ENCODE measurements around the gene TBXA2R. TPM values are rescaled to one million over a fixed set of nuclear protein-coding genes. Genes with fewer than 3 reads are reported as not detected.

The TBXA2R gene
- polyA plus RNA-seq, 1 donor (not counting 4 experiments of a cell fraction or from before 2014, with no cell fraction given) = not detected

DNA sequence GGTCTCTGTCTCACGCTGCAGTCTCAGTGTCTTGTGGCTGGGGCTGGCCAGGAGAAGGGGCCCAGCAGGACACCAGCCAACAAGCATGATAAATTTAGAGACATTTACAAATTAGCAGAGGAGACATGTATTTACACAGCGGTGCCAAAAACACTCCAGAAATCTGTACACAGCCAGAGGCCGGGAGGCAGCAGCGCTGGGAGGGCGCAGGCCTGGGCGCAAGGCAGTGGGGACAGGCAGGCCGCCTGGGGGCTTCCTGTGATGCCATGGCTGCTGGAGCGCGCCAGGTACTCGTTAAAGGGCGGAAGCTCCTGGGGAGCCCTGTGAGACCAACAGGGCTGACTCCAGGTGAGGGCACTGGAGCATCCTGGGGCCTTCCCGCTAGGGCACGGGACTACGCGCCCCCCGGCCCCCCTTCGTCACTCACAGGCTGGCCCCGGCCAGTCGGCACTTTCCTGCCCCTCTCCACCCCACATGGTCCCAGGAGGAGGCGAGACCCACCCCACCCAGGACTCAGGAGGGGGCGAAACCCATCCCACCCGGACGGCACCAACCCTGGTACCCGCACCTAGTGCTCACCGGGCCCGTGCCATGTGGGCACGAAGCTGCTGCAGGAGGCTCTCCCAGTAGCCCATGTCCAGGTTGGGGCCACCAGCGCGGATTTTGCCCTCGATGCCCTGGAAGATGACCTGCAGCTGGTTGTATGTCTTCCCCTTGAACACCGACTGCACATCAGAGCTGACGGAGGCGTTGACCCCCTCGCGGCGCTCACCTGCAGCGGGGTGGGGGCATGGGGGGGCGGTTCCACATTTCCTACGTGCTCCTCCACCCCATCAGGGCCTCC is 7.4 kb upstream of the TBXA2R start:
- dilution Hi-C loops (cut with MboI; ENCODE audit: extremely low pct_ligation_motif_present, low sequenced_read_pairs) = no loop called here
- H3K79me2 ChIP-seq (ENCODE audit: control insufficient read depth, insufficient read depth, low read length) = no peaks in the 10 kb centered on the region
- H3K4me3 ChIP-seq (ENCODE audit: control insufficient read depth in 2 of 3, extremely low read depth in 1 of 3, insufficient read depth in 2 of 3, low read depth in 1 of 3, low read length in 3 of 3) = no peak overlapping the region
- no peaks in the 10 kb centered on the region for H4K20me1 ChIP-seq (ENCODE audit: control insufficient read depth, extremely low read depth, insufficient read depth, low read length)
- H3K36me3 ChIP-seq (ENCODE audit: control insufficient read depth in 2 of 2, extremely low read depth in 1 of 2, insufficient read depth in 2 of 2, low read length in 2 of 2) = peaks cover 9 to 11% of the 10 kb centered on the region in 2 experiments
- no peaks in the 10 kb centered on the region for H3K9me1 ChIP-seq (ENCODE audit: control insufficient read depth, extremely low read depth, insufficient read depth, low read length)
- H2AFZ ChIP-seq (ENCODE audit: control insufficient read depth, low read length) = no peak overlapping the region
- TF ChIP-seq CTCF (optimal IDR thresholded peaks at IDR 0.05 in 1 of 3, IDR thresholded peaks at IDR 0.05 in 1 of 3, conservative IDR thresholded peaks at IDR 0.05 in 1 of 3; ENCODE audit: extremely low read depth in 1 of 3, insufficient read depth in 2 of 3, low read length in 3 of 3) (no peak), EZH2 (IDR thresholded peaks at IDR 0.05; ENCODE audit: low read length) (no peak)
- H3K4me1 ChIP-seq (ENCODE audit: control insufficient read depth, extremely low read depth, insufficient read depth, low read length) = no peaks in the 10 kb centered on the region
- no peaks in the 10 kb centered on the region for H3K9me3 ChIP-seq (ENCODE audit: control insufficient read depth, low read depth, low read length)
- H3K27me3 ChIP-seq (ENCODE audit: control insufficient read depth, extremely low read depth, insufficient read depth, low read length) = no peaks in the 10 kb centered on the region
- H3K27ac ChIP-seq (ENCODE audit: control insufficient read depth, insufficient read depth, low read length) = no peak overlapping the region
- no peak for FAIRE-seq
- no peak for DNase-seq (ENCODE audit: low read depth, low spot score)
- H3K4me2 ChIP-seq (ENCODE audit: control insufficient read depth, extremely low read depth, insufficient read depth, low read depth, low read length) = no peak overlapping the region
- no peak overlapping the region for H3K9ac ChIP-seq (ENCODE audit: control insufficient read depth, extremely low read depth, insufficient read depth, low read length)

DNA sequence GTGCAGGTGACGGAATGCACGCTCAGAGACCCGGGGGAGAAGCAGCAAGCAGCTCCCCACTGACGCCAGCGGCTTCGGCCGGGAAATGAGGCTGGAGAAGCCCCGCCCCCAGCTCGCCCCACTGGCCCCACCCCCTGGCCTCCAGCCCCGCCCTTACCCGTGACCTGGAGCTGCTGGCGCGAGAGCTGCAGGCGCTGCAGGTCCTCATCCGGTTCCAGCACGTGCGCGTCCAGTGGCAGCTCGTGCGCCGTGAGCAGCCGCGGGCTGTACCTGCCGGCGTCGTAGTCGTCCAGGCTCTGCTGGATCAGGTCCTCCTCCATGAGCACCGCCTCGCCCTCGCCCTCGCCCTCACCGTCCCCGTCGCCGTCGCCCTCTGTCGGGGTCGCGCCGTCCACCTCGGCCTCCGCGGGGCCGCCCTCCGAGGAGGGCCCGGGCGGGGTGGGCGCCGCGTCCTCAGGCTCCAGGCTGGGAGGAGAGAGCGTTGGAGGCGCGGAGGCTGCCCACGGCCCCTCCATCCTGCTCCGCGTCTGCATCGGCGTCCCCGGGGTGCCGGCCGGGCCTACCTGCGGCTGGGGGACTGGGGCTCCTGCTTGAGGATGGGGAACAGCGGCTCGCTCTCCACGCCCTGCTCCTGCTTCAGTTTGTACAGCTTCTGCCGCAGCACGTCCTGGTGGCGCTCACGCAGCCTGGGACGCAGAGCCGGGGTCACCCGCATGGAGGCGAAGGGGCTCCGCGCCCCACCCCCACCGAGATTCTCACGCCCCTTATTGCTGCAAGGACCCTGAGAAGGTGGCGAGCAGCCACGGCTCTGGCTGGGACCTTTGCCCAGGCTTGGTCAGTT is 6.4 kb upstream of the TBXA2R start:
- Histone ChIP-seq H3K4me2 (ENCODE audit: control insufficient read depth, extremely low read depth, insufficient read depth, low read depth, low read length) (no peak overlapping the region), H3K4me1 (ENCODE audit: control insufficient read depth, extremely low read depth, insufficient read depth, low read length) (no peaks in the 10 kb centered on the region), H2AFZ (ENCODE audit: control insufficient read depth, low read length) (no peak overlapping the region), H3K27me3 (ENCODE audit: control insufficient read depth, extremely low read depth, insufficient read depth, low read length) (no peaks in the 10 kb centered on the region), H3K9me3 (ENCODE audit: control insufficient read depth, low read depth, low read length) (no peaks in the 10 kb centered on the region), H3K9me1 (ENCODE audit: control insufficient read depth, extremely low read depth, insufficient read depth, low read length) (no peaks in the 10 kb centered on the region), H3K79me2 (ENCODE audit: control insufficient read depth, insufficient read depth, low read length) (no peaks in the 10 kb centered on the region), H4K20me1 (ENCODE audit: control insufficient read depth, extremely low read depth, insufficient read depth, low read length) (no peaks in the 10 kb centered on the region), H3K27ac (ENCODE audit: control insufficient read depth, insufficient read depth, low read length) (no peak overlapping the region), H3K9ac (ENCODE audit: control insufficient read depth, extremely low read depth, insufficient read depth, low read length) (no peak overlapping the region), H3K36me3 (ENCODE audit: control insufficient read depth in 2 of 2, extremely low read depth in 1 of 2, insufficient read depth in 2 of 2, low read length in 2 of 2) (peaks cover 9% of the 10 kb centered on the region in 2 experiments), H3K4me3 (ENCODE audit: control insufficient read depth in 2 of 3, extremely low read depth in 1 of 3, insufficient read depth in 2 of 3, low read depth in 1 of 3, low read length in 3 of 3) (no peak overlapping the region)
- TF ChIP-seq EZH2 (IDR thresholded peaks at IDR 0.05; ENCODE audit: low read length) (no peak), CTCF (optimal IDR thresholded peaks at IDR 0.05 in 1 of 3, IDR thresholded peaks at IDR 0.05 in 1 of 3, conservative IDR thresholded peaks at IDR 0.05 in 1 of 3; ENCODE audit: extremely low read depth in 1 of 3, insufficient read depth in 2 of 3, low read length in 3 of 3) (no peak)
- FAIRE-seq (no peak), DNase-seq (ENCODE audit: low read depth, low spot score) (no peak)
- dilution Hi-C loops (cut with MboI; ENCODE audit: extremely low pct_ligation_motif_present, low sequenced_read_pairs) = no loop called here

Data from keratinocyte (primary cell).